GM21423 (cell line): ENCODE results near the gene PCDH1.
A peak's percentile ranks its signal among the peaks of the same experiment; 100 is the strongest.

ENCODE experiments used
- ATAC-seq: cut with Tn5 transposase; IDR thresholded peaks from one replicate; pipeline ENCODE4 v1.9.1; 2021; ENCODE audit warnings: mild to moderate bottlenecking, moderate library complexity; ENCODE audit not compliant: unreplicated experiment

PCDH1 gene

DNA sequence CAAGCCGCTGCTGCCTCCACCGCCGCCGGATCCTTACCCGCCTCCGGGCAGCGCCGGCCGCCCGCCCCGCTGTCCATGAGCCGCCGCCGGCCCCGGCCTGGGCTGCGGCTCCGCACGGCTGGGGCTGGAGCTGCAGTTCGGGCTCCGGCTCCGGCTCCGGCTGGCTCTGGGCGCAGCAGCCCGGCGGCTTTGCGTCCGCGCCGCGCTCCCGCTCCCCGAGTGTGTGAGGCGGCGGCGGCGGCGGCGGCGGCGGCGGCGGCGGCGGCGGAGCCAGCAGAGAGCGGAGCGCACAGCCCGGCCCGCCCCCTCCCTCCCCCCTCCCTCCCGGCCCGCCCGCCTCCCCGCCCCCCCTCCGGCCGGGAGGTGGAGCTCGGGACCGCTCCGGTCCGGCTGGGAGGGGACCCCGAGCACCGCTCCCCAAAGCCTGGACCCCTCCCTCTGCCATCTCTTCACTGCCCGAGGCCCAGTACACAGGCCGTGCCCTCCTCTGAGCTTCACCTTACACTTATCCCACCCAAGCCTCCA, at the start of gene PCDH1:
Gene PCDH1, minus strand, starts transcription at position 225 of the 525 bp plus-strand sequence. Its CDS starts 148 bp downstream, at position 77.
- no peak for ATAC-seq

DNA sequence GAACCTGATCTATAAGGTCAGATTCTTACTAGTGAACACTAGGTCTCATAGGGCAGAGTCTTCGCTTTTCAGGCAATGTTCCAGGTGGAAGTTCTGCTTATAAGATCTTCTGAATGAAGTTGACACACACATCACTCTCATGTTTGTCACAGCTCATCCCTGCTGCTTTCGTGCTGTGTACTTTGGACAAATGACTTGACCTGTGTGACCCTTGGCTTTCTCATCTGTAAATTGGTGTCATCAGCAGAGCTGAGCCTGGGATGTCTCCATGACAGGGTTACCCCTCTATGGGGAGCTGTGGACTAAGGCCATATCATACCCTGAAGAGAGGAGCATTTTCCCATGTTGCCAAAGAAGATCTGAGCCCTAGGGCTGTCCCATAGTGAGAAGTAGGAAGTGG, 48.2 kb upstream of the PCDH1 start:
- ATAC-seq = no peak

DNA sequence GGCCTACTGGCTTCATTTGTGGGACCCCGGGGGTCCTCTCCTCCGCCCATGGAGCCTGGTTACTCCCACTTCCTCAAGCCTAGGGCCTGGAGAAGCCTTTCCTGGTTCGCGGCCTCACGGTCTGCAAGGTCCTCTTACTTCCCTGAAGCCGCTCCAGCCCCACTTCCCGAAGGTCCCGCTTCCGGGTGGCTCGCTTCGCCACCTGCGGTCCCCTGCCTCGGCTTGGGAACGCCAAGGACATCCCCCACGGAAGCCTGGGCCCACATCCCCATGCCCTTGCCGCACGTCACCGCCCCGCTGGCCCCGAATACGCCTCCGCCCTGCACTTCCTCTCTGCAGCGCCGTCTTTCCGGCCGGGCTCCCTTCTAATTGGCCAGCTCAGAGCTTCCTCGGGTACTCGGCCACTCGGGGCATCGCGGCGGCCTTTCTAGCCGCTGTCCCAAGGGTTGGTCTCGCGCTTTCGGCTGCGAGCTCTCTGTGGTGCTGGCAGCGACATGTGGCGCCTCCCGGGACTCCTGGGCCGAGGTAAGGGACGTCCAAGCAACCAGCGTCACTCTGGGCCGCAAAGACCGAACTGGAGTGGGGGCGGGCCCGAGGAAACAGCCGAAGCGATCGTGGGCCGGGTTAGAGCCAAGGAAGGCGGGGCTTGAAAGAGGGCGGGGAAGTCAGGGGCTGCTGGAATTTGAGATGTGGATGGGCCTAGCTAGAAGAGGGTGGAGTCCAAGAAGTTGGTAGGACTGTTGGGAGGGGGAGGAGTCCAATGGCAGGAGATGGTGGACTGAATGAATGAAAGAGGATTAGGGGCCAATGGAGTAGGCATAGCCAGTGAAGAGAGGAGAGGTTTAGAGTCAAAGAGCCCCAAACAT, 45.5 kb upstream of the PCDH1 start, which contains the start of gene DELE1:
Gene DELE1, plus strand, starts transcription at position 424 of the 866 bp plus-strand sequence. Its CDS starts 71 bp downstream, at position 495.
- ATAC-seq = peak; percentile 99

DNA sequence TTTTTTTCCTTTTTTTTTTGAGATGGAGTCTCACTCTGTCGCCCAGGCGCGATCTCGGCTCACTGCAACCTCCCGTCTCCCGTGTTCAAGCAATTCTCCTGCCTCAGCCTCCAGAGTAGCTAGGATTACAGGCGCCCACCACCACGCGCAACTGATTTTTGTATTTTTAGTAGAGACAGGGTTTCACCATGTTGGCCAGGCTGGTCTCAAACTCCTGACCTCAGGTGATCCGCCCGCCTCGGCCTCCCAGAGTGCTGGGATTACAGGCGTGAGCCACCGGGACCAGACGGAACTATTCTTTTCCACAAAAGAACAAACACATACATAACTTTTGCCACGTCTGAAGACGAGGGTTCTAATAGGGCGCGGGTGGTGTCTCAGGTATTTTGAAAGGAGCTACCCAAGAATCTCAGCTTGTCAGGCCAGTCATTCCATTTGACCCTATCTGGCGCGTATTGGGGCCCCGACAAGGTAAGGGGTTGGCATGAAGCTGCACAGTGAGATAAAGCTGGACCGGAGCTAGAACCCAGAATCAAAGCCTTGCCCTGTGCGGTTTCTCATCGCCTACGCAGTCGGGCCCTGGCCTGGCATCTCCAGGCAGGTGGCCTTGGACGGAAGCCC, 44.7 kb upstream of the PCDH1 start:
- peak; percentile 8 for ATAC-seq

DNA sequence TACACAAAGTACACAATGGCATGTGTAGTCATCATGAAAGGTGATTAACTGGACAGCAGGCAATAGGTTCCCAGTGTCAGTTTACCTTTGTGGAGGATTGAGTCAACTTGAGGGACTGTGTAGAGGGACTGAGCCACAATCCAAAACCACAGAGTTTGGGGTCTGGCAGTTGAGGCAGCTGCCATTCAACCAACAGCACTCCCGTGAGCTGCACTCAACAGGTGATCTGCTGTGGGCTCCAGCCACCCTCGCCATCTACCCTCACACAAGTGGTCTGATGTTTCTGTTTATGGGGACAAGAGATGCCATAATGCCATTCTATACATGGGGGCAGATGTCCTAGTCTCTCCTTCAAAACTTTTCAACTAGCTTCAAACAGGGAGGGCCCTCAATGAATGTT, 42.6 kb upstream of the PCDH1 start:
- no peak for ATAC-seq

DNA sequence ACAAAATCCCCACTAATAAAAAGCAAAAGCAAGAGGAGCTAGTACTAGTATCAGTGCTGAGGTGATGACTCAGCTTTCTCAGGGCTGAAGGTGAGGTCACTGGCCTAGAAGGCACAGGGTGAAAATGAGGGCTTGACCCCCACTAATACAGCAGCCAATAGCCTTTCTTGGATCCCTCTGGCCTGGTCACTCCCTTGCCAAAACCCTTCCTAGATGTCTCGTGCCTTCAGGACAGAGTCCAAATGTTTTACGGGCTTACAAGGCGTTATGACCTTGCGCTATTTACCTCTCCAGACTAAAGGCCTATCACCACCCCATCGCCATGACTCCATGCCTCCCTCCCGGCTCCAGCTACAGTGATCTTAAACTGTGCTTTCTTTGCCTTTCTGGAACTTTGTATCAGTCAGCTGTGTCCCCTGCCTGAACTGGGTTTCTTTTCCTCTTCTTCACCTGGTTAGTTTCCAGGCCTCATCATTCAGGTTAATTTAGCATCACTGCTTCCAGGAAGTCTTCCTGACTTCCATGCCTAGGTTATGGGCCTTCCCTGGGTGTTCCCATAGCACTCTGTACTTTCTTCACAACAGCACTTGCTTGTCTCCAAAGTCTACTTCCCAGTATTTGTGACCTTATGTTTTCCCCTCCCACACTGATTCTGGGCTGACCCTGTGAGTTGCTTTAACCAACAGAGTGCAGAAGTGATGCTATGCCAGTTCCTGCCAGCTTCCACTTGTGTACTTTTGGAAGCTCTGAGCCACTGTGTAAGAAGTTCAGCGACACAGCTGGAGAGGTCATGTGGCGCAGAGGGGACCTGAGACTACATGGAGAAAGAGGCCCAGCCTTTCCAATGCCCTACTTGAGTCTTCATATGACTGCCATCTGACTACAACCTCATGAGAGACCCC, 41.3 kb upstream of the PCDH1 start:
- no peak for ATAC-seq

DNA sequence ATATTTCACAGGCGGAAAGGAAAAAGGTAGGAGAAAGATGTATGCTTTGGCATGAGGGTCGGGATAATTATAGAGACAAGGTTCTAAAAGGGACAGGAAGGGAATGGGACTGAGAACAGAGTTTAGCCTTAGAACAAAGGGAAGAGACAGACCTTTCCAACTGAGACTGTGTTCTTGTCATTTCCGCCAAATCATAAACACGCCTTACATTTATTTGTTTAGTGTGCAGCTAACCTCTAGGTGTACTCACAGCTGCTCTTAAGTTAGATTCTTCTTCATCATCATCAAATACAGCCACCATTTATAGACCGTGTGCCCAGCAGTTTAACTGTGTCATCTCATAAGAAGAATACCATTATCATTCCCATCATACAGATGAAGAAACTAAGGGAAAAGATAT, 39.5 kb upstream of the PCDH1 start:
- no peak for ATAC-seq

DNA sequence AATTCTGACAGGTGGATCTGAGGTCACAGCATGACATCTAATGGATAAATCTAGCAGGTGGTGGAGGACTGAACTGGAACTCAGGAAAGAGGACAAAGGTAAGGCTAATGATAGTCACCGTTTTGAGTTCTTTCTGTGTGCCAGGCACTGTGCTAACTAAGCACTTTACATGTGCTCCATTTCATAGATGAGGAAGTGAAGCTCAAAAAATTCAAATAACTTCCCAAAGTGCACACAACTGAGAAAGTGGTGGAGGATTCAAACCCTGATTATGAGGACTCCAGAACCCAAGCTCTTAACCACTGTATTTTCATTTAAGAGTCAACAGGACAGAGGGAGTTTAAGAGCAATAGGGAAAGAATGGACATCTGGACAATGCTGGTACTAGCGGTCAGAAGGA, 38.3 kb upstream of the PCDH1 start:
- ATAC-seq = no peak

DNA sequence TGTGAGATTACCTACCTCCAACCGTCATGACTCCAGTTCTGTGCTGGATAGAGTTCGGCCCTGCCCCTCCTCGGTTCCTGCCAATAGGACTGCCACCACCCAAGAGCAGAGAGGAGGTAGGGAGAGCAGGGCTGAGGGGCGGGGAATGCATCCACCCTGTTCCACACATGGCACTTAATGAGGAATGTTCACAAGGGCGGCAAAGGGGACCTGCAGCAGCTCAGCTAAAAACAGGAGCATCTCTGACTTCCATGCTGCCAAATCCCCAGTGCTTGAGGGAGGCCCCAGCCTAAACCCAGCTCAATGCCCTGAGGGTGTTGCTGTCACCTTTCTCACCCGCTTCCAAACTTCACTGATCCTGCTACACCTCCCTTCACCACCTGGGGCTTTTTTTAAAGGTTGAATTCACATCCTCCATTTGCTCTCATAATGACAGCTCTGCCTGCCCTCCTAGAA, 37.7 kb upstream of the PCDH1 start:
- no peak for ATAC-seq

DNA sequence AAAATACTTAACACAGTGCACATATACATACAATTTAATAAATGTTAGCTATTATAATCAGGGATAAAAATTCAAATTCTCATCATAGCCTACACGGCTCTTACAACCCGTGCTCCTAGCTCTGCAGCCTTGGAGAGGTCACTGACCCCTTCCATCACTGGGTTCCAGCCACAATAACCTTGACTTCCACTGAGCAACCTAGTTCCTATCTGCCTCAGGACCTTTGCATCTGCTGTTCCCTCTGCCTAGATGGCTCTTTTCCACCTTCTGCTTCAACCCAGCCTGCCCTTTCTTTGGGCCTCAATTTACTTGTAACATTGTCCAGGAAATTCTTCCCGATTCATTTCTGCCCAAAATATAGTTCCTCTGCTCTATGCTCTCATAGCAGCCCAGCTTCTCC, 36.6 kb upstream of the PCDH1 start:
- no peak for ATAC-seq

DNA sequence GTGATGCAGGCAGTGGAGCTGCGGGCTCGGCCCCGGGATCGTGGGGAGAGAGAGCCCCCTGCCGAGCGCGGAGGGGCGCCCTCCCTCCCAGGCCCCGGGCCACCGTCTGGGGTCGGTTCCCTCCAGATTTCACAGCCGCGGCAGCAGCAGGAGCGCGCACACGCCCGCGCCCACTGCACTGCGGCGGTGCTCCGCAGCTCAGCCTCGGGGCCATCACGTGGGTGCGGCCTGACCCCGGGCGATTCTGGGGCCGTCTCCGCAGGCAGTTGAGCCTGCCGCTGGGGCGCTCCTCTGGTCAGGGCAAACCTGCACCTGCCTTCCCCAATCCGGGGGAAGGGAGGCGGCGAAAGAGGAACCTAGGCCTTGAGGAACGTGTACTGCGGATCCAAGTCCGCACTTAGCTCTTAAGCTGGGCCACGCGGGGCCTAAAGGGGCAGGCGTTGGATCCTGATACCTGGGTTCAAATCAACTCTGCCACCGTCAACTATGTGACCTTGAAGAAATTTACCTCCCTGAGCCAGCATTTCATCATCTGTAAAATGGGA, 36.1 kb upstream of the PCDH1 start:
- ATAC-seq = peak; percentile 68

DNA sequence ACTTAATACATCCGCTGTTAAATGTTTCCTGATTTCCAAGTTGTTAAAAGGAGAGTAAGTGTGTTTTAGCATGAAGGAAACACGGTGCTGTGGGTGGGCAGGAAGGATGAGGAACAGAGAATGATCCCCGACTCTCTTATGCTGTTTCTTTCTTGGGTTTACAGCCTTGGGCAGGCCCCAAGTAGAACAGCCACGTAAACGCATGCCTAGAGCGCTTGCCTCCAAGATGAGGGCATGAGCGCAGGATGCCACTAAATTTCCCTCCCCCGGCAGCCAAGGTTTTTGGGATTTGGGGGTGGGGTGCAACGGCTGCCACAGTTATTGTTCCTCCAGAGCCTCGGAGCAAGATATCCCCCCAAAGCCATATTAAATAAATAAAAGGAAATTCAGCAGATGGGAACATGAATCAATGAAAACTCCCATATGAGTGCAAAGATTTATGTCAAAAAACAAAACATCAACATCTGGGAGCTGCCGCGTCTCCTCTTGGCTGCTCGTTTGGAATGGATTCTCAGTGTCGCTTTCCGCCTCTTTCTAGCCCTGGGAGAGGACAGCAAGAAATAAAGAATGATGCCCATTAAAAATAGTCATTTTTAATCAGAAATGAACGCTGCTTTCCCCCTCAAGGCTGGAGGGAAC, 35.5 kb upstream of the PCDH1 start:
- ATAC-seq = no peak

DNA sequence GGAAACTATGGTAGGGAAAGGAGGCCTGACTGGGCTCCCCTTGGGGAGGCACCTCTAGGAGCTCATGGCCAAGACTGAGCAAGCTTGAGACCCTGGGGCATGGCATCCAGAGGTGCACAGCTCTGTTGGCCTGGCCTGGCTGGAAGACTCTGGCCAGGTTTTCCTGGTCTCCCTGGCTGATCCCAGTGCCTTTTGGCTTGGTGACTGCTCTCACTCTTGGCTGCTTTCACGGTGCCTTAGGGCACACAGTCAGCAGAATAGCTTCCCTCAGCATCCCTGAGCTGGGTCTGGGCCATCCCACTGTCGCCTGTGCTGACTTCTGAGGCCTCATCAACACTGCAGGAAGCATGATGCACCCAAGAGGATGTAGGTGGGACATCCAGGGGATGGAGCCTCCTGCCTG, 32.1 kb upstream of the PCDH1 start:
- ATAC-seq = no peak

DNA sequence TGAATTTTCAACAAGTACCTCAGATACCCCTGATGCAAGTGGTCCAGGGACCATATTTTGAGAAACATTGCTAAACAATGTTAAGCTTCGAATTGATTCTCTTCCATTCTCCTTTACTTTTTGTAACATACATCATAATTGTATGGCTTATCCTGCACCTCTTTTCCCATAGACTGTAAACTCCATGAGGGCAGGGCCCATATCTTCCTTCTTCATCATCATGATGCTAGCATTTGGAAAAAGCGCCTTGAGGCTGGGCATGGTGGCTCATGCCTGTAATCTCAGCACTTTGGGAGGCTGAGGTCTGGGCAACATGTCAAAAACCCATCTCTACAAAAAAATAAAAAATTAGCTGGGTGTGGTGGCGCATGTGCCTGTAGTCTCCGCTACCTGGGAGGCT, 31.0 kb upstream of the PCDH1 start:
- no peak for ATAC-seq

DNA sequence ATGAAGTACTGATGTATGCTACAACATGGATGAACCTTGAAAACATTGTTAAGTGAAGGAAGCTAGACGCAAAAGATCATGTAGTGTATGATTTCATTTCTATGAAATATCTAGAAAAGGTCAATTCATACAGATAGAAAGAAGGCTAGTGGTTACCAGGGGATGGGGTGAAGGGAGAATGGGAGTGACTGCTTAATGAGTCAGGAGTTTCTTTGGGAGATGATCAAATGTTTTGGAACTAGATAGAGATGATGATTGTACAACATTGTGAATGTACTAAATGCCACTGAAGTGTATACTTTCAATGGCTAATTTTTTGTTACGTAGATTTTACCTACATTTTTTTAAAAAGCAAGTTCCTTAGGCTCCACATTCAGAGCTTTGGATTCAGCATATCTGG, 30.6 kb upstream of the PCDH1 start:
- no peak for ATAC-seq

DNA sequence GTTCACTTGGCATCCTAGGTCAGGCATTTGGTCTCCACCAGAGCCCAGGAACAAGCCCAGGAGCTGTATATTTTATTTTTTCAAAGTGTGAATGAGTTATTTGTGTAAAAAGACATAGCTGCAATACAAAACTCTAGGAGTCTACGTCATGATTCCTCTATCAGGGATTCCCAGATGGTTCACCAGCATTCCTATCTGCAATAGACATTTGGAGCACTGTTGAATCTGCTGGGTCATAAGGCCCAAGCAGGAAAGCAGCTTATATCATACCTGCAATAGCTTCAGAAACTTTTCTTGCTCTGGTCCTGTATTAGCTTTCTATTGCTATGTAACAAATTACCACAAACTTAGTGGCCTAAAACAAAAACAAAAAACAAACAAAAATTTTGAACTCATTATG, 28.8 kb upstream of the PCDH1 start:
- ATAC-seq = no peak

DNA sequence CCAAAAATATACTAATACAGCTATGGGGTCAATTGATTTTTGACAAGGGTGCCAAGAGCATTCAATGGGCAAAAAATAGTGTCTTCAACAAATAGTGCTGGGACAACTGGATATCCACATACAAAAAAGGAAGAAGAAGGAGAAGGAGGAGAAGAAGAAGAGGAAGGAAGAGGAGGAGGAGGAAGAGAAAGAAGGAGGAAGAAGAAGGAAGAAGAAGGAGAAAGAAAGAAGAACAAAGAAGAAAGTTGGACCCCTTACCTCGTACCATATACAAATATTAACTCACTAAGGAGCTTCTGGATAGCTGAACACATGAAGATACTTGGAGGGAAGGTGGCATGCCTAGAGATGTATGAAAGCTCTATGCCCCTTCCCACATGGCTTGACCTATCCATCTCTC, 28.3 kb upstream of the PCDH1 start:
- ATAC-seq = no peak

DNA sequence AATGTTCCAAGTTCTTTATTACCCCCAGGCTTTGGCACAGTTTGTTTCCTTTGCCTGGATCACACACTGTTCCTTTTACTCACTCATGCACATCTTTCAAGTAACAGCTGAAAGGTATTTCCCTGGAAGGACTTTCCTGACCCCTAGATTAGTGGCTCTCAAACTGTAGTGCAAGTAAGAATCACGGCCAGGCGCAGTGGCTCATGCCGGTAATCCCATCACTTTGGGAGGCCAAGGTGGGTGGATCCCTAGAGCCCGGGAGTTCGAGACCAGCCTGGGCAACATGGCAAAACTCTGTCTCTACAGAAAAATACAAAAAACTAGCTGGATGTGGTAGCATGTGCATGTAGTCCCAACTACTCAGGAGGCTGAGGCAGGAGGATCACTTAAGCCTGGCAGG, 26.3 kb upstream of the PCDH1 start:
- ATAC-seq = no peak

DNA sequence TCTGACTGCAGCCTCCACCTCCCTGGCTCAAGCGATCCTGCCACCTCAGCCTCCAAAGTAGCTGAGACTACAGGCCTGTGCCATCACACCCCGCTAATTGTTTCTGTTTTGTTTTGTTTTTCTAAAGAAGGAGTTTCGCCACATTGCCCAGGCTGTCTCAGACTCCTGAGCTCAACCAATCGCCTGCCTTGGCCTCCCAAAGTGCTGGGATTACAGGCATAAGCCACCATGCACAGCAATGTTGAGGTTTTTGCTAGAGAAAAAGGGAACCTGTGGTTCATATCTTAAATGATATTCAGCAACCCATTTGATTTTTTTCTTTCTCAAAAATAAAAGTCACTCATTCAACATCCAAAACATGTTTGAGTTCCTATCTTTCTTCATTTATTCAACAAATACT, 25.1 kb upstream of the PCDH1 start:
- no peak for ATAC-seq
